Testis (tissue), 2 donors: ENCODE measurements around the gene ENTPD1.

Source experiments
- CTCF ChIP-seq, 3 experiments: fragments of 450-650 bp in 2 of 3; fragments of 200-600 bp in 1 of 3; sonication (generic) in 1 of 3; IDR thresholded peaks; one replicate each; pipeline ENCODE4 v1.5.1; 2016 to 2019; ENCODE audit warnings: antibody characterized with exemption in 3 of 3, mild to moderate bottlenecking in 2 of 3, moderate library complexity in 1 of 3
- POLR2A ChIP-seq: fragments of 450-650 bp; IDR thresholded peaks from one replicate; pipeline ENCODE4 v1.6.1; 2017; ENCODE audit warnings: antibody characterized with exemption, mild to moderate bottlenecking, moderate library complexity

GRCh38 chr10:95706990-95707389 is 49.0 kb upstream of the ENTPD1 start:
- no peak for TF ChIP-seq CTCF (IDR thresholded peaks at IDR 0.05)
- TF ChIP-seq POLR2A = no peak
